ENCODE results near the gene TFDP1. TPM values are rescaled to one million over a fixed set of nuclear protein-coding genes. Genes with fewer than 3 reads are reported as not detected.
A peak's percentile ranks its signal among the peaks of the same experiment; 100 is the strongest.

Gene TFDP1
- total and polyA plus RNA-seq, 12 donors, result 16.4 to 51.4 (median 37.5) TPM

DNA sequence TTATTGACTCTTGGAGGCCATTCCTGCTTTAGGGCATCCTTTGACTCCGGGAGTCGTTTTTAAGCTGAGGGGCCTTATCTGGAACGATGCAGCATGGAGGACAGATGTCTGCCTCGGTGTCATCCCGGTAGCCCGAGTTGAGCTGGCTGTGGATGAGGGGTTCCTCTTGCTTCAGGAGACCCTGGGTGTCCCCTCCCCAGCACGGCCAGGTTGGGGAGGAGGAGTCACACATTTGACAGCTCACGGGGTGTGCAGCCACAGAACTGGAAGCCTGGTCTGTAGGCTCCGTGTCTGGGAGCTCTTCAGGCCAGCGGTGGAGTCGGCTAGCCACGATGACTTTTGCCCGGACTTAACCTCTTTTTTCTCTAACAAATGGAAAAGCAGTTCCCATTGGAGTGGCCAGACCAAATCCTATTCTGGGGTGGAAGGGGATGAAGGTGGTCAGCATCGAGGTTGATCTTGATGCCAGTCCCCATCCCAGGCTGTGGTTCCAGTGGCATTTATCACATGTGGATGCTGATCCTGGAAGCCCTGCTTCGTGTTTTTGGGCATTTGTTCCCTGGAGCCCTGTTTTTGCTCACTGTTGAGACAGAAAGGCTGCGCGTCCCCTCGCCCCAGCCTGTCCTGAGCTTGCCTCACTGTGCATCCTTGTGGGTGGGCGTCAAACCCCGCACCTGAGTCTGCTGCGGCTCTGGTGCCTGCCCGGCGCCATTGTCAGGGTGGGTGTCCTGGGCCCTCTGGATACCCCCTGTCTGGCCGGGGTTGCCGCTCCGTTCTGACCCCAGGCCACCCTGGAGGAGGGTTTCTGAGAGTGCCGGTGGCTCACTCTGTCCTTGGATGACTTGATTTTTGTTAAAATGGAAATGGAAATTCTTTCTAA lies 12.0 kb downstream of the TFDP1 start:
- DNase-seq (no peak), ATAC-seq (no peak)
- Histone ChIP-seq H3K4me3 (no peak overlapping the region), H3K36me3 (peaks cover 0 to 51% (median 0%) of the 10 kb centered on the region in 9 donors), H3K27me3 (no peaks in the 10 kb centered on the region), H3K4me1 (no peaks in the 10 kb centered on the region), H3K9me3 (no peaks in the 10 kb centered on the region), H3K27ac (no peak overlapping the region)
- TF ChIP-seq, protein P1, sequence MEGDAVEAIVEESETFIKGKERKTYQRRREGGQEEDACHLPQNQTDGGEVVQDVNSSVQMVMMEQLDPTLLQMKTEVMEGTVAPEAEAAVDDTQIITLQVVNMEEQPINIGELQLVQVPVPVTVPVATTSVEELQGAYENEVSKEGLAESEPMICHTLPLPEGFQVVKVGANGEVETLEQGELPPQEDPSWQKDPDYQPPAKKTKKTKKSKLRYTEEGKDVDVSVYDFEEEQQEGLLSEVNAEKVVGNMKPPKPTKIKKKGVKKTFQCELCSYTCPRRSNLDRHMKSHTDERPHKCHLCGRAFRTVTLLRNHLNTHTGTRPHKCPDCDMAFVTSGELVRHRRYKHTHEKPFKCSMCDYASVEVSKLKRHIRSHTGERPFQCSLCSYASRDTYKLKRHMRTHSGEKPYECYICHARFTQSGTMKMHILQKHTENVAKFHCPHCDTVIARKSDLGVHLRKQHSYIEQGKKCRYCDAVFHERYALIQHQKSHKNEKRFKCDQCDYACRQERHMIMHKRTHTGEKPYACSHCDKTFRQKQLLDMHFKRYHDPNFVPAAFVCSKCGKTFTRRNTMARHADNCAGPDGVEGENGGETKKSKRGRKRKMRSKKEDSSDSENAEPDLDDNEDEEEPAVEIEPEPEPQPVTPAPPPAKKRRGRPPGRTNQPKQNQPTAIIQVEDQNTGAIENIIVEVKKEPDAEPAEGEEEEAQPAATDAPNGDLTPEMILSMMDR (IDR thresholded peaks at IDR 0.05), result no peak
- intact Hi-C loops (cut with DNase I), result no loop called here
- 92 to 94% methylated on average over 27 of the region's 27 CpGs for WGBS, 2 donors

DNA sequence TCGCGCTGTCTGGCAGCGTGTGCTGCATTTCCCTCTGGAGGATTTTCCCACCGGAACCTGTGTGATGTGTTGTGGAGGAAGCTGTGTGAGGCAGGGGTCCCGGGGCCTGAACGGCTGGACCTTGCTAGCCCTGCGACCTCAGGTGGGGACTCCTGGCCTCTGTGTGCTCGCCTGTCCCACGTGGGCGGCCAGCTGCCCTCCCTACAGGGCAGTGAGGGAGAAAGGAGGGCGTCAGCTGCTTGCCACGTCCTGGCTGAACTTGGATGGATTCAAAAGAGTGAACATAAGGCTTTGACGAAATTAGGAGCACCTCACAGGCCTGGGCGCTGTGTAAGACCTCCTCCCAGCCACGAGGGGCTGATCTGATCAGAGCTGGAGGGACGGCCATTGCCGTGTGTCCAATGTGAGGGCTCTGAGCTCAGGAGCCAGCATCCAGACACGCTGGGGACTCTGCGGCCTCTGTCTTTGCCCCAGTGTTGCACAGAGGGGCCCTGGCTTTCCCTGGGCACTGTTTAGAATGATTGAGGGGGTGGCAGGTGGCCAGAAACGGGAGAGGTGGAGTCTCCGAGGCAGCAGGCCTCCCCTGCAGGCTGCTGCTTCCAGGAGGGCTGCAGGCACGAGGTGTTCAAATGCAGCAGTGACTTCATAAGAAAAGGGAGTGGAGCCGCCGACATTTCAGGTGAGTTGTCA lies 13.0 kb downstream of the TFDP1 start:
- intact Hi-C loops (cut with DNase I), result no loop called here
- TF ChIP-seq, protein P1 (IDR thresholded peaks at IDR 0.05), result no peak
- Histone ChIP-seq H3K4me1 (no peaks in the 10 kb centered on the region), H3K4me3 (no peak overlapping the region), H3K27me3 (no peaks in the 10 kb centered on the region), H3K9me3 (no peaks in the 10 kb centered on the region), H3K27ac (no peak overlapping the region), H3K36me3 (peaks cover 0 to 48% (median 0%) of the 10 kb centered on the region in 9 donors)
- 87 to 88% methylated on average over 24 of the region's 24 CpGs for WGBS, 2 donors
- peak in 2 of 8 donors; percentile 23 to 29 for ATAC-seq
- no peak for DNase-seq

DNA sequence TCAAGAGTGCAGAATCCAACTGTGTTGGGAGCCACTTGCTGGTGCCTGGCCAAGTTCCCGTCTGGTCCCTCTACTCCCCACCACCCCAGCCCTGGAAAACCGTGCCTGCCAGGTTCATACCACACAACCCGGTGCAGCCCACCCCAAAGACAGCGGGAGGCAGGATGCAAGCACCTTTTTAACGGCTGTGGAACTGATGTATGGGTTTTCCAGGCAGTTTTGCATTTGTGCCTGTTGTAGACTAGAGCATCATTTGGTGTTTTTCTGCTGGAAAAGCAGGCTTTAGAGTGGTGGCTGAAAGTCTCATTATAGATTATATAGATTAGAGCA lies 13.5 kb downstream of the TFDP1 start:
- 80 to 90% methylated on average over 5 of the region's 5 CpGs for WGBS, 2 donors
- Histone ChIP-seq H3K4me3 (no peak overlapping the region), H3K36me3 (peaks cover 0 to 47% (median 0%) of the 10 kb centered on the region in 9 donors), H3K27ac (no peak overlapping the region), H3K4me1 (no peaks in the 10 kb centered on the region), H3K27me3 (no peaks in the 10 kb centered on the region), H3K9me3 (no peaks in the 10 kb centered on the region)
- ATAC-seq (no peak), DNase-seq (no peak)
- TF ChIP-seq, protein P1 (IDR thresholded peaks at IDR 0.05), result no peak
- intact Hi-C loops (cut with DNase I), result no loop called here

DNA sequence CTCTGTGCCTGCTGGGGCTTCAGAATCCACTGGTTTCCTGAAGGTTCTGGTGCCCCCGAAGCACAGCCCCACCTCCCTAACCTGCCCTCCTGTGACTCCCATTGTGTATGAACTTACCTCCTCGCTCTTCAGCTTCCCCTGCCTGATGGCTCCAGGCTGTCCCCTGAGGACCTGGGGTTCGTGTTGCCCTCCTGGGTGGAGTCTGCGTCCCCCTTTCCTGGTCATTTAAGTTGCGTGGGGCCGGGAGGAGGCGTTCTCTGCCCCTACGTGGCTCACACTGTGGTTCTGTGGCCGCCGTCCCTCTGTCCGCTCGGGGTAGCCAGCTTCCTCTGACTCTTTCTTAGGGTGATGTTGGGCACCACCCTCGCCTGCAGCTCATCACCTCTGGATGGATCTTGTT lies 13.9 kb downstream of the TFDP1 start:
- WGBS, 2 donors, result 97 to 99% methylated on average over 13 of the region's 13 CpGs
- ATAC-seq (no peak), DNase-seq (no peak)
- H3K27me3 ChIP-seq, result no peaks in the 10 kb centered on the region
- TF ChIP-seq, protein P1 (IDR thresholded peaks at IDR 0.05), result no peak
- peaks cover 0 to 47% (median 0%) of the 10 kb centered on the region in 9 donors for H3K36me3 ChIP-seq
- no peak overlapping the region for H3K27ac ChIP-seq
- H3K9me3 ChIP-seq, result no peaks in the 10 kb centered on the region
- H3K4me1 ChIP-seq, result no peaks in the 10 kb centered on the region
- no peak overlapping the region for H3K4me3 ChIP-seq
- intact Hi-C loops (cut with DNase I), result no loop called here

Measured in heart right ventricle (tissue), 16 donors.